Panc1 (cell line): ENCODE measurements around the gene TRIM14.

Experiments
- CTCF ChIP-seq: fragments of 450-650 bp; IDR thresholded peaks from 2 replicates; pipeline ENCODE4 v1.5.1; 2017; ENCODE audit warnings: mild to moderate bottlenecking
- POLR2AphosphoS5 ChIP-seq: IDR thresholded peaks from 2 replicates; pipeline ENCODE4 v1.6.1; 2012; ENCODE audit warnings: mild to moderate bottlenecking, low read depth, low read length, moderate library complexity
- REST ChIP-seq, 2 experiments: IDR thresholded peaks; 2 replicates each; pipeline ENCODE4 v1.6.1; 2011 to 2012; ENCODE audit warnings: low read depth in 2 of 2, control low read depth in 1 of 2, low read length in 1 of 2, mild to moderate bottlenecking in 1 of 2, moderate library complexity in 1 of 2; ENCODE audit not compliant: insufficient read depth in 1 of 2

GRCh38 chr9:98074115-98074990 is 44.7 kb downstream of the TRIM14 start:
- peak; percentile 93 for TF ChIP-seq CTCF
- no peak for TF ChIP-seq POLR2AphosphoS5
- TF ChIP-seq REST (IDR thresholded peaks at IDR 0.05; ENCODE audit: insufficient read depth in 1 of 2, low read depth in 2 of 2, low read length in 1 of 2) = no peak
